ENCODE measurements around the gene ADD3.

Gene ADD3

GRCh38 chr10:110007701-110008517 is at the start of gene ADD3:
ADD3 (plus strand) TSS chr10:110007984; CDS start chr10:110100654, 92,670 bp downstream.
- TF ChIP-seq CTCF (IDR thresholded peaks at IDR 0.05) = no peak
- Mint-ChIP-seq H3K4me3 (peak within 1 kb of the TSS; percentile 94), H3K4me1 (peaks cover 55% of the 10 kb centered on the region), H3K27ac (peak within 1 kb of the TSS; percentile 93), H3K9me3 (no peaks in the 10 kb centered on the region), H3K36me3 (ENCODE audit: low read depth) (no peaks in the 10 kb centered on the region), H3K27me3 (ENCODE audit: low read depth, poor library complexity) (no peaks in the 10 kb centered on the region)
- peak; percentile 99 for DNase-seq

- Mint-ChIP-seq H3K4me3 (no peak overlapping the region), H3K36me3 (ENCODE audit: low read depth) (no peaks in the 10 kb centered on the region), H3K27ac (no peak overlapping the region), H3K4me1 (peaks cover 69% of the 10 kb centered on the region), H3K9me3 (no peaks in the 10 kb centered on the region), H3K27me3 (ENCODE audit: low read depth, poor library complexity) (peaks cover 16% of the 10 kb centered on the region)
- no peak for DNase-seq
- TF ChIP-seq CTCF (IDR thresholded peaks at IDR 0.05) = no peak
Observed at GRCh38 chr10:109958059-109958458, 49.7 kb upstream of the ADD3 start.

- H3K4me3 Mint-ChIP-seq = no peak overlapping the region
- peaks cover 81% of the 10 kb centered on the region for H3K4me1 Mint-ChIP-seq
- H3K27ac Mint-ChIP-seq = peak overlapping the region; percentile 59
- no peaks in the 10 kb centered on the region for H3K36me3 Mint-ChIP-seq (ENCODE audit: low read depth)
- H3K9me3 Mint-ChIP-seq = no peaks in the 10 kb centered on the region
- DNase-seq = no peak
- H3K27me3 Mint-ChIP-seq (ENCODE audit: low read depth, poor library complexity) = peaks cover 11% of the 10 kb centered on the region
- TF ChIP-seq CTCF (IDR thresholded peaks at IDR 0.05) = no peak
Observed at GRCh38 chr10:109959259-109960145, 48.3 kb upstream of the ADD3 start.

- peaks cover 11% of the 10 kb centered on the region for H3K27me3 Mint-ChIP-seq (ENCODE audit: low read depth, poor library complexity)
- no peaks in the 10 kb centered on the region for H3K36me3 Mint-ChIP-seq (ENCODE audit: low read depth)
- no peak for DNase-seq
- H3K4me3 Mint-ChIP-seq = no peak overlapping the region
- peak overlapping the region; percentile 96 for H3K27ac Mint-ChIP-seq
- no peak for TF ChIP-seq CTCF (IDR thresholded peaks at IDR 0.05)
- no peaks in the 10 kb centered on the region for H3K9me3 Mint-ChIP-seq
- peaks cover 80% of the 10 kb centered on the region for H3K4me1 Mint-ChIP-seq
Observed at GRCh38 chr10:109960682-109961081, 47.1 kb upstream of the ADD3 start.

GRCh38 chr10:109961174-109962001 is 46.4 kb upstream of the ADD3 start:
- H3K4me3 Mint-ChIP-seq = peak overlapping the region; percentile 42

More at GRCh38 chr10:109961174-109962001, 46.4 kb upstream of the ADD3 start:
- Mint-ChIP-seq H3K4me1 (peaks cover 75% of the 10 kb centered on the region), H3K27ac (peak overlapping the region; percentile 96), H3K27me3 (ENCODE audit: low read depth, poor library complexity) (peaks cover 7% of the 10 kb centered on the region), H3K36me3 (ENCODE audit: low read depth) (no peaks in the 10 kb centered on the region), H3K9me3 (no peaks in the 10 kb centered on the region)
- no peak for TF ChIP-seq CTCF (IDR thresholded peaks at IDR 0.05)
- no peak for DNase-seq

Measured in nephron progenitor cell (in vitro differentiated cells).